ENCODE data around the gene UBASH3B. TPM values are rescaled to one million over a fixed set of nuclear protein-coding genes. Genes with fewer than 3 reads are reported as not detected.

UBASH3B gene
- total RNA-seq, 1 experiment from 2014 or later: 81.9 TPM

DNA sequence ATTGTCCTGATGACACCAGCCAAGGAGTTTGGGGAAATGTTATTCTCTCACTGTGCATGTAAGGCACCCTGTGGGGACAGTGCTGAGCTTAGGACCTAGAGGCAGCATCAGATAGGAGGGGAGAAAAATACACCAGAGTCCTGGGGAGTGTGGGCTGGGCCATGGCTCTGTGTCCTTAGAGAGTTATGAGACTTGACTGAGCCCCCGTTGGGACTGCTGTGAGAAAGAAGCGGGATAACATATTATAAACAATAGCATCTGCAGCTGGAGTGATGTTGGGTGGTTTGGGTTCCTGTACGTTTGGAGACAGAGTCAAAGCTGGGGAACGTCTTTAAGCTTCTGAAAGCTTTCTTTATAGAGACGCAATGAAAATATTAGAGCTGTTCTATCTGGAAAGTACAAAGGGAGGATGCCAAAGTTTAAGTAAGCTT lies 91.8 kb downstream of the UBASH3B start:
- Histone ChIP-seq H3K4me1 (replicated peaks; ENCODE audit: insufficient read depth) (no peaks in the 10 kb centered on the region), H3K27ac (no peak overlapping the region), H3K4me2 (no peak overlapping the region), H3K9me3 (ENCODE audit: insufficient read depth, low read depth) (no peaks in the 10 kb centered on the region), H3K27me3 (ENCODE audit: insufficient read depth, low read depth) (no peaks in the 10 kb centered on the region), H3K79me2 (ENCODE audit: low read depth) (peaks cover 93% of the 10 kb centered on the region), H3K4me3 (no peak overlapping the region), H3K9me2 (ENCODE audit: insufficient read depth) (no peaks in the 10 kb centered on the region), H2AFZ (no peak overlapping the region), H3K36me3 (ENCODE audit: low read depth) (peaks cover 21% of the 10 kb centered on the region), H3F3A (ENCODE audit: insufficient read depth, low read depth) (peaks cover 50% of the 10 kb centered on the region; the same call in 1 of the 2 replicates), H4K20me1 (ENCODE audit: insufficient read depth) (peaks cover 22% of the 10 kb centered on the region; the same call in 1 of the 2 replicates)
- TF ChIP-seq EZH2 (IDR thresholded peaks at IDR 0.05; ENCODE audit: low read depth) (no peak), CTCF (conservative IDR thresholded peaks at IDR 0.05) (no peak)
- intact Hi-C loops (cut with micrococcal nuclease; ENCODE audit: unreplicated experiment): no loop called here
- CTCF ChIA-PET: no interaction called here
- no TSS peak for BruUV-seq (replicated peaks)
- no peak for DNase-seq
- POLR2A ChIA-PET (ENCODE audit: unreplicated experiment): interaction anchor here (0.5 kb wide), 1 partner anchor 19 kb away, joined by 4 read pairs; no protein-coding TSS in a partner anchor

DNA sequence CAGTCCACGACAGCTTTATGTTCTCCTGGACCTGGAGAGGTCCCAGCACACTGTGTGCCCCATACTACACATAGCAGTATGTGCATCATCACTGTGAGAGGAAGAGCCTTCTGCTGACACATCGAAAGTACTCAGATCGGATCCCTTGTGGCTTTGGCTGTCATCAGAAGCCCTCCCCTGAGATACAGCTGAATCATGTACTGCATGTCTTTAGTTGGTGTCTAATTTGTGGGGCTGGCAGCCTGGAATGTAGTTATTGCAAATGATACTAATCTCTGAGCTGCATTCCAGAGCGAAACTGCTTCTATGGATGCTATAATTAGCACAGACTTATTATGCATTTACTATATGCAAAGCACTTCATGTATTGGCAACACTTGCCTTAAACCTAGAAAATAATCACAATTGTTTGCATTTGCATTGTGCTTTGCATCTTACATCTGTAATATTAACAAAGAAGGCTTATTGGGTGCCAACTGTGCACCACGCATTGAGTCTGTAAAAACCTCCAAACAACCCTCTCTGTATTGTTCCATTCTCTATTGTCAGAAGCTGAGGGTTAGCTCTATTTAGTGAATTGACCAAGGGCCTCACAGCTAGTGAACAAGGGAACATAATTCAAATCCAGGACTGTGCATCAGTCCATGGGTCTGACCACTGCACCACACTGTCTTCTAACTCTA lies 93.6 kb downstream of the UBASH3B start:
- H3K79me2 ChIP-seq (ENCODE audit: low read depth): peaks cover 90% of the 10 kb centered on the region
- H3K36me3 ChIP-seq (ENCODE audit: low read depth): peaks cover 21% of the 10 kb centered on the region
- TF ChIP-seq EZH2 (IDR thresholded peaks at IDR 0.05; ENCODE audit: low read depth): no peak
- no peak for TF ChIP-seq CTCF (conservative IDR thresholded peaks at IDR 0.05)
- H3K4me1 ChIP-seq (replicated peaks; ENCODE audit: insufficient read depth): no peaks in the 10 kb centered on the region
- peaks cover 38% of the 10 kb centered on the region; the same call in 1 of the 2 replicates for H3F3A ChIP-seq (ENCODE audit: insufficient read depth, low read depth)
- no peak overlapping the region for H3K4me3 ChIP-seq
- DNase-seq: peak in 1 of 2 experiments; percentile 48
- BruUV-seq (replicated peaks): no TSS peak
- intact Hi-C loops (cut with micrococcal nuclease; ENCODE audit: unreplicated experiment): no loop called here
- no peaks in the 10 kb centered on the region for H3K9me2 ChIP-seq (ENCODE audit: insufficient read depth)
- peaks cover 22% of the 10 kb centered on the region; the same call in 1 of the 2 replicates for H4K20me1 ChIP-seq (ENCODE audit: insufficient read depth)
- no peaks in the 10 kb centered on the region for H3K9me3 ChIP-seq (ENCODE audit: insufficient read depth, low read depth)
- H3K27me3 ChIP-seq (ENCODE audit: insufficient read depth, low read depth): no peaks in the 10 kb centered on the region
- no peak overlapping the region for H3K4me2 ChIP-seq
- no peak overlapping the region for H2AFZ ChIP-seq
- POLR2A ChIA-PET (ENCODE audit: unreplicated experiment): no interaction called here
- CTCF ChIA-PET: interaction anchor here (0.6 kb wide), 1 partner anchor 93 kb away, joined by 3 read pairs; no protein-coding TSS in a partner anchor
- no peak overlapping the region for H3K27ac ChIP-seq

- ChIA-PET POLR2A (ENCODE audit: unreplicated experiment) (no interaction called here), CTCF (no interaction called here)
- Histone ChIP-seq H3K27me3 (ENCODE audit: insufficient read depth, low read depth) (no peaks in the 10 kb centered on the region), H3K4me2 (no peak overlapping the region), H3K9me2 (ENCODE audit: insufficient read depth) (no peaks in the 10 kb centered on the region), H2AFZ (no peak overlapping the region), H3K4me3 (no peak overlapping the region), H3K79me2 (ENCODE audit: low read depth) (peaks cover 90% of the 10 kb centered on the region), H3K4me1 (replicated peaks; ENCODE audit: insufficient read depth) (no peaks in the 10 kb centered on the region), H3K36me3 (ENCODE audit: low read depth) (peaks cover 21% of the 10 kb centered on the region), H3K9me3 (ENCODE audit: insufficient read depth, low read depth) (no peaks in the 10 kb centered on the region), H3K27ac (no peak overlapping the region), H3F3A (ENCODE audit: insufficient read depth, low read depth) (peaks cover 37% of the 10 kb centered on the region; the same call in 1 of the 2 replicates), H4K20me1 (ENCODE audit: insufficient read depth) (peaks cover 22% of the 10 kb centered on the region; the same call in 1 of the 2 replicates)
- no TSS peak for BruUV-seq (replicated peaks)
- intact Hi-C loops (cut with micrococcal nuclease; ENCODE audit: unreplicated experiment): no loop called here
- no peak for DNase-seq
- TF ChIP-seq EZH2 (IDR thresholded peaks at IDR 0.05; ENCODE audit: low read depth): no peak
- TF ChIP-seq CTCF (conservative IDR thresholded peaks at IDR 0.05): no peak
These were observed 94.5 kb downstream of the UBASH3B start for GRCh38 chr11:122750049-122750448.

All from PC-9 (cell line).